Ammon's horn (tissue), 1 donor: ENCODE measurements around the gene OGA.

ENCODE experiments used
- DNase-seq: peaks from one replicate; pipeline ENCODE4 v3.0.0-alpha.2; 2016; ENCODE audit warnings: low spot score

OGA gene

GRCh38 chr10:101774589-101775272 lies 43.5 kb downstream of the OGA start:
- no peak for DNase-seq

GRCh38 chr10:101773923-101774588 lies 44.2 kb downstream of the OGA start:
- no peak for DNase-seq

GRCh38 chr10:101772895-101773761 lies 45.1 kb downstream of the OGA start:
- no peak for DNase-seq

- no peak for DNase-seq
These were observed 46.0 kb downstream of the OGA start for GRCh38 chr10:101772017-101772894.

GRCh38 chr10:101771380-101771779 lies 46.9 kb downstream of the OGA start:
- no peak for DNase-seq

GRCh38 chr10:101770331-101771215 lies 47.7 kb downstream of the OGA start:
- no peak for DNase-seq

- no peak for DNase-seq
These were observed 48.6 kb downstream of the OGA start for GRCh38 chr10:101769541-101770180.

- no peak for DNase-seq
These were observed 49.5 kb downstream of the OGA start for GRCh38 chr10:101768791-101769170.

GRCh38 chr10:101767966-101768790 lies 50.1 kb downstream of the OGA start:
- DNase-seq, result no peak

- no peak for DNase-seq
These were observed 50.7 kb downstream of the OGA start for GRCh38 chr10:101767600-101767945.

GRCh38 chr10:101766753-101767599 lies 51.3 kb downstream of the OGA start:
- DNase-seq, result no peak

GRCh38 chr10:101766306-101766705 lies 51.9 kb downstream of the OGA start:
- no peak for DNase-seq

GRCh38 chr10:101763141-101763846 lies 55.0 kb downstream of the OGA start:
- no peak for DNase-seq

GRCh38 chr10:101762736-101763135 lies 55.5 kb downstream of the OGA start:
- no peak for DNase-seq

GRCh38 chr10:101761226-101761625 lies 57.0 kb downstream of the OGA start:
- DNase-seq, result no peak

GRCh38 chr10:101760510-101760909 lies 57.7 kb downstream of the OGA start:
- no peak for DNase-seq

GRCh38 chr10:101759309-101760247 lies 58.7 kb downstream of the OGA start:
- no peak for DNase-seq
